ENCODE data around the gene COLEC11.
"Not testable (repeated sequence)": the region's sequence is repeated elsewhere in the genome, so short reads cannot be mapped to it uniquely, and the experiment has no call there.

The COLEC11 gene

DNA sequence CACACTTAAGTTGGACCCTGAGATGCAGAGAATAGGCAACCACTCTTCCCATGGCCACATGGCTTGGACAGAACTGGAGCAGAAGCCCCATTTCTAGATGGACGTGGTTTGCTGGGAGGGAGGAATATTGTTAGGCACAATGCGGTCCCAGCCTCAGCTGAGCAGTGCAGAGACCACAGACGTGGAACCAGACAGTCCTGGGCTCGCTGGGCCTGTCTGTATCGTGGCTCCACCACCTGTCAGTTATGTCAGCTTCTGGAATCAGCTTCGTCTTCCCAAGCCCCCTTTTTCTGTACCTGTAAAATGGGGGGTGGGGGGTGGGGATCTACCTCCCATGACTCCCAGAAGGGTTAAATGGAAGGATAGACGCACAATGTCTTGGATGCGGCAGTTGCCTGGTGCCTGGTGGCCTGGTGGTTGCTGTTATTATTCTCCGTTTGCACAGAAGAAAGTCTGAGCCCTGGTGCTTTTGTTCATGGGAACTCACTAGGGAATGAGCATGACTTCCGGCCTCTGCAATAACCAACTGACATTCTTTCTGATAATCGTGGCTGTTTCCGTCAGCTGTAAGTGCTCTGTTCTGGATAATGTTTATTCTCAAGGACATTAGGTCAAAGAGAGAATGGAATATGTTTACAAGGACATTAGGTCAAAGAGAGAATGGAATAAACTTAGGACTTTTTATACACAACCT lies 31.4 kb downstream of the COLEC11 start:
- DNase-seq = no peak

GRCh38 chr2:3626812-3627499 lies 32.0 kb downstream of the COLEC11 start:
- DNase-seq = no peak

DNA sequence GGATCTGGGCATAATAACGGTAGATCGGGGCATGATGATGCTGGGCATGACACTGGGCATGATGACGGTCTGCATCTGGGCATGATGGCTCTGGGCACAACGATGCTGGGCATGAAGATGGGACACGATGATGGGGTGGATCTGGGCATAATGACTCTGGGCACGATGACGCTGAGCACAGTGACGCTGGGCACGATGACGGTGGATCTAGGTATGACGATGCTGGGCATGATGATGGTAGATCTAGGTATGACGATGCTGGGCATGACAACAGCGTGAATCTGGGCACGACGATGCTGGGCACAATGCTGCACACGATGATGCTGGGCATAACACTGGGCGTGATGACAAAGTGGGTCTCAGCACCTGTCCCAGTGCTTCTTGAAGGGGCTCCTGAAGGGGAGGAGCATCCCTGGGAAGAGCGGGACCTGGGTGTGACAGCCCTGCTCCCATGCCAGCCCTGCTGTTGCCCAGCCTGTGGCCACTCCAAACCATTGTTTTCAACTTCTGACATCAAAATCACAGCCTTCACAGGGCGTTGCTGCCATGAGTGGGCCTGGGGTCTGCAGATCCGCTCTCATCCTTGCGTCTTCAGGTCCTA lies 32.7 kb downstream of the COLEC11 start:
- no peak for DNase-seq

DNA sequence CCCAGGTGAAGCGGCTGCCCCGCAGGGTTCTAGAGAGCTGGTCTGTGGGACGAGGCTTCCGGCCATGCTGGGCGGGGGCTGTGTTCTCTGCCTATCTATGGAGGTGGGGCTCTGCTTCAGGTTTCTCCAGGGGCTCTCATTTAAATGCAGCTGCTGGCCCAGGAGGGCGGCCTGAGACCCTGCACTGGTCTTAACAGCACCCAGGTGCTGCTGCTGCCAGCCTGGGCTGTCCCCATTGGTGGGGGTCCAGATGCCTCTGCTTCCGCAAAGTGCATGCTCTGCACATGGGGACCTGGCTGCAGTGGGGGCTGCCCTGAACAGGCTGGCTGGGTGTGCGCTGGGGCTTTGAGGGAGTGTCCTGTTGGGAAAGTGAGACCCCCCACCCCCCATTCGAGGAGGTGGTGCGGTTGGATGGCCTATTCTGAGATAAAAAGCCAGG lies 33.3 kb downstream of the COLEC11 start:
- DNase-seq = no peak

DNA sequence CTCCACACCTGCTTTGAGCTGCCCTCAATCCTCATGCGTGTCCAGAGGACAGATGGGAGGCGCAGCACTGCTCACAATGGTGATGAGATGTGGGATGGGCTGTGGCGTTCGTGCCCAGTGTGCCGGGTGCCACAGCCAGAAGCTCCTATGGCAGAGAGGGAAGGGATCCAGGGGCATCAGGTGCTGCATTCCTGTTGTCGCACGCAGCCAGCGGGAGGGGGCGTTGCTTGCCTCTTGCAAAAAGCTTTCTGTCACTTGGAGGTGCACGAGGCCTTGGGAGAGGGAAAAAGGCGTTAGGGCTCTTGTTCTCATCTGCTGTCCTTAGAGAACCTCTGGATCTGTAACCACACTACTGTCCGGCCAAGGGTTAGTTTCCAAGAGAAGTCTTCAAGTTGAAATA lies 33.9 kb downstream of the COLEC11 start:
- no peak for DNase-seq

- DNase-seq = no peak
These were observed 35.7 kb downstream of the COLEC11 start for GRCh38 chr2:3630631-3631030.

DNA sequence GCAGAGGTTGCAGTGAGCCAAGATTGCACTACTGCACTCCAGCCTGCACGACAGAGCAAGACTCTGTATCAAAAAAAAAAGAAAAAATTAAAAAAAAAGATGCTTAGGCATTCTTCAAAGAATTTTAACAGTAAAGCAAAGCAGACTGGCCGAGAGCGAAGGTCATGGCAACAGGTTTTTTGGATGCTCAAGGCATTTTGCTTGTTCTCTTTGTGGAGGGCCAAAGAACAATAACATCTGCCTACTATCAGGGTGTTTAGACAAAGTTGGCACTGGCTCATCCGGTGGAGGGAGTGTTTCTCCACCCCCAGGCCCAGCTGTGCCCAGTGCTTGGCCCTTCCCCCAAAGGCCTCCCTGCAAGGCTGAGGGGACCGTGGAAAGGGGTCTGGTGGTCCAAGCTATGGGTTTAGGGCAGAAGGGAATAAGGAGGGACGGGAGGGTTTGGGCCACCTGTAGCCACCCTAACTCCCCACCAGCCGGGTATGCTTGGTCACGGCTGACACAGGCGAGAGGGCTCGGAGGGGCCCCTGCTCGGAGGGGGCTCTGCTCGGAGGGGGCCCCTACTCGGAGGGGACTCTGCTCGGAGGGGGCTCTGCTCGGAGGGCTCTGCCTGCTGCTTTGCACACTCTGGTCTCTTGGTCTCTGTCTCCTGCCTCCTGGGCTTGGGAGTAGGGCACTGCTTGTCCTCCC lies 36.4 kb downstream of the COLEC11 start:
- DNase-seq = no peak

- no peak for DNase-seq
These were observed 37.1 kb downstream of the COLEC11 start for GRCh38 chr2:3631851-3632659.

GRCh38 chr2:3633089-3633981 lies 38.4 kb downstream of the COLEC11 start:
- no peak for DNase-seq

DNA sequence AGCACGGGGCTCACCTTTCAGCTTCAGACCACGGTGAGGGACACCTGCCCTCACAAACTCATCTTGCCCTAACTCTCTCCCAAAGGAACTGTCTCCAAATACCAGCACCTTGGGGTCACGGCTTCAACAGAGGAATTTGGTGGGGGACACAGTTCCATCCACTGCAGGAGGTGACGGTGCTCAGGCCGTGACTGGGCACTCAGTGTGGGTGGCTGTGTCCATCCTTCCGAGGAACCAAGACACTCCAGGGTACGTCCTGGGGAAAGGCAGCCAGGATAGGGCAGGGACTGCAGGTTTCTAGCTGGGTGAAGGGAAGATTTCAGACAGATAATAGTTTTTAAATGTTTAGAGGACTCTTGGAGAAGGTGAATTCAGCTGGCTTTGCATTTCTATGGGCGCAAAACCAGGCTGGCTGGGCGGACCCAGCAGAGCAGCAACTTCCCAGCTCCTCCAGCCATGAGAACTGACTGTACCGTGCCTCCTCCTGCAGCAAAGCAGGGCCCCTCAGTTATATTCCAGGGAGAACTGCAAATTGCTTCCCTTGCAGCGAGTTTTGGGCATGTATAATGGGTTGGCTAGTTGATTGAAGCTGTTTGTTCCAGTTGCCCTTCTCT lies 39.2 kb downstream of the COLEC11 start:
- no peak for DNase-seq

DNA sequence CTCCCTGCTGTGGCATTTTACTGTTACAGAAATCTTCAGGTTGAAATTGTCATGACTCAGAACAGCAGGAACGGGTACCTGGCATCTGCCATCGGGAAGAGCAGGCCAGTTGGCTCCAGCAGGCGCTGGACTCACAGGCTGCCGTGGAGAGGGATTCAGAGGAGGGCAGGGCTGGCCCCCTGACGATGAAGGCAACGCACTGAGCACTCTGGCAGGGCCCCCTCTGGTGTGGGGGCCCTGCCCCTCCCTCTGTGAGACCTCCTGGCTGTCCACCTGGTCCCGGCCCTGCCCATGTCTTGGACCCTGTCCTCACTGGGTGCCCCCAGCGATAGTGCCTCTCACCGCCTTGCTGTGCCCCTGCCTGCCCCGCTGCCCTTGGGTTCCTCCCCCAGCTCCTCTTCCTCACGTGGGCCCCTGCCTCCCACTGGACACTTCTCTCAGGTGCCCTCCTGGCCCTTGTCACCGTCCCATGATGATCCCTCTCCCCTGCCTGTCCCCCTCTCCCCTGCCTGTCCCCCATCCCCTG lies 39.7 kb downstream of the COLEC11 start:
- DNase-seq = no peak

DNA sequence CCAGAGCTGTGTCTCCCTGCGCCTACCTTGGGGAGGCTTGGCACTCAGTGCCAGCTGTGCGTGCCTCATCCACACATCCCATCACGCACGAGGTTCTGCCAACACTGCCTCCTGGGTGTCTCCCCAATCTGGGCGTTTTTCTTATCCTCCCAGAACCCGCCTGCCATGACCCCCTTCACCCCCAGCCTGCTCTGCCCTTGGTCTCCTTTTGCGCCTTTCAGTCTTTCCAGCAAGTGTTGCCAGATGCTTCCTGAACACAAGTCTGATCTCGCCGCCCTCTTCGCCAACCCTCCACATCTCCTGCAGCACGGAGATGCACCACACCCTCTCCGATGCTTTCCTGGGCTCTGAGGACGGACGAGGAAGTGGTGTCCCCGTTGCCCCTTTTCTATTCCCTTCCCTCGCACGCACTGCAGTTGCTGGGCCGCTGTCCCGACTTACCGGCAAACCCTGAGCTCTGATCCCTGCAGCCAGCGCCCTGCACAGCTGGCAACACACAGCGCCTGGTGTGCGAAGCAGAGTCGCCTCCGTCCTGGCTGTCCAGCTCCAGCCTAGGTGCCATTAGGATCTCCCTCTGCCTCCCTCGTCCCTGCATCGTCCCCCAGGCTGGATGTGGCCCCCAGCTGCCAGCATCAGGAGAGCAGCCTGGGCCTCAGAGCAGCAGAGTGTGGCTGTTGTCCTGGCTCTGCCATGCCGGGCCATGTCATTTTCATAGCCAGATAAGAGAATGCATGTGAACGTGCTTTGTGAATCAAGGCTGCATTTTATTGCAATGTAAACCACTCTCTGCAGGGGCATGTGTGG lies 40.5 kb downstream of the COLEC11 start:
- DNase-seq = no peak

DNA sequence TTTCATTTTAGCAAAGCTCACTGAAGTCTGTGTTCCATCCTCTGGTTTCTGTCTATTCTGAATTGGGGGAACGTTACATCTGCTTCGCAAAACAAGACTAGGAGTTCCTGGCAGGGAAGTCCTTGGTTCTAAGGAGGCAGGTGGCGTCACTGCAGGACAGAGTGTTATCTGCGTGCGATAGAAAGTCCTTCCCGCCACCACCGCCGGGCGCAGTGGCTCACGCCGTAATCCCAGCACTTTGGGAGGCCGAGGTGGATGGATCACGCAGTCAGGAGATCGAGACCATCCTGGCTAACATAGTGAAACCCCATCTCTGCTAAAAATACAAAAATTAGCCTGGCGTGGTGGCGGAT lies 41.0 kb downstream of the COLEC11 start:
- not testable (repeated sequence) for DNase-seq

DNA sequence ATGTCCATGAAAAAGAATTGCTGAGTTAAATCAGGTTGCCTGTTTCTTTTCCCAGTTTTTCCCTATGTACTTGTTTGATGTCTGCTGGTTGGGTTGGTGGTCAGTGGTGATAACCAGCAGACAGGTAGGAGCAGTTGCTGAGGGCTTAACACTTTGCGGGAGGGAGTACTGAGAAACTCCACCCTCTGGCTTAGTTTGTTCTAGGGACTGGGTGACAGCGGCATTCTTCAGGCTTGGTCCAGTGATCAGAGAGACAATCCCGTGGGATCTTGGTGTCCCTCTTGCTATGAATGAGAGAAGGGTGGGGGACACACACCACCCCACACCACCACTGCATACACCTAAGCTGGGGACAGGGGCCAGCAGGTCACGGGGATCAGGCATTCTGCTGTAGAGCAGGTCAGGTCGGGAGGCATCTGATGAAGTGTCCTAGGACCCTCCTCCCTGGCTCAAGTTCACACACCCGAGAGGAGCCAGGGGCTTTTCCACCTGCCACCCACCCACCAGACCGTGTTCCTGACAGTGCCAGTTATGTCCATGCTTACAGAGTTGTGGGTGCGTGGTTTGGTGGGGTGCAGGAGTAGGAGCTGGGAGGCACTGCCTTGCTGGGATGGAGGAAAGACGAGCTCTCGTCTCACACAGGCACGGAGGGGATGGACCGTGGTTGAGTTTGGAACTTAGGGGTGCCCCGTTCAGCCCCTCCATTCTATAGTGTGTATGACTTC lies 41.8 kb downstream of the COLEC11 start:
- no peak for DNase-seq

- DNase-seq = no peak
These were observed 42.4 kb downstream of the COLEC11 start for GRCh38 chr2:3637311-3637675.

GRCh38 chr2:3637692-3638455 lies 43.0 kb downstream of the COLEC11 start:
- DNase-seq = no peak

- no peak for DNase-seq
These were observed 43.5 kb downstream of the COLEC11 start for GRCh38 chr2:3638456-3638810.

- no peak for DNase-seq
These were observed 44.2 kb downstream of the COLEC11 start for GRCh38 chr2:3639015-3639630.
